Urothelium cell line (cell line): Measurements from ENCODE around the gene NTRK3.

ENCODE experiments used
- DNase-seq: peaks from one replicate; pipeline ENCODE4 v3.0.0; 2011; ENCODE audit warnings: low spot score, mixed read lengths
- FAIRE-seq: peaks from 2 replicates; lab custom pipeline; 2011; peaks lifted over from hg19 to GRCh38; lab: Jason Lieb, UNC

The NTRK3 gene

GRCh38 chr15:87910301-87910700, 346.2 kb downstream of the NTRK3 start:
- DNase-seq (no peak), FAIRE-seq (no peak)

- FAIRE-seq: no peak
- DNase-seq: no peak
These were observed 348.7 kb downstream of the NTRK3 start for GRCh38 chr15:87907676-87908446.

- no peak for FAIRE-seq
- DNase-seq: no peak
These were observed 350.1 kb downstream of the NTRK3 start for GRCh38 chr15:87906444-87906843.

- FAIRE-seq (no peak), DNase-seq (peak; percentile 13)
These were observed 353.6 kb downstream of the NTRK3 start for GRCh38 chr15:87902772-87903426.

- FAIRE-seq: no peak
- DNase-seq: no peak
These were observed 354.4 kb downstream of the NTRK3 start for GRCh38 chr15:87901926-87902690.

GRCh38 chr15:87901008-87901407, 355.5 kb downstream of the NTRK3 start:
- DNase-seq: no peak
- FAIRE-seq: no peak

GRCh38 chr15:87896936-87897335, 359.6 kb downstream of the NTRK3 start:
- DNase-seq: no peak

GRCh38 chr15:87887177-87887576, 369.4 kb downstream of the NTRK3 start:
- FAIRE-seq (no peak), DNase-seq (no peak)

More at GRCh38 chr15:87896936-87897335, 359.6 kb downstream of the NTRK3 start:
- FAIRE-seq: no peak

- DNase-seq (no peak), FAIRE-seq (no peak)
These were observed 375.5 kb downstream of the NTRK3 start for GRCh38 chr15:87881026-87881425.

- FAIRE-seq (no peak), DNase-seq (no peak)
These were observed 378.6 kb downstream of the NTRK3 start for GRCh38 chr15:87877822-87878542.

- no peak for FAIRE-seq
- peak; percentile 35 for DNase-seq
These were observed 379.3 kb downstream of the NTRK3 start for GRCh38 chr15:87877114-87877810.

GRCh38 chr15:87874896-87875711, 381.4 kb downstream of the NTRK3 start:
- DNase-seq: no peak

GRCh38 chr15:87873516-87873915, 383.0 kb downstream of the NTRK3 start:
- FAIRE-seq: no peak
- DNase-seq: no peak

More at GRCh38 chr15:87874896-87875711, 381.4 kb downstream of the NTRK3 start:
- FAIRE-seq: no peak

- no peak for FAIRE-seq
- DNase-seq: no peak
These were observed 384.7 kb downstream of the NTRK3 start for GRCh38 chr15:87871731-87872320.

- FAIRE-seq (no peak), DNase-seq (no peak)
These were observed 385.3 kb downstream of the NTRK3 start for GRCh38 chr15:87871258-87871681.

- FAIRE-seq (no peak), DNase-seq (no peak)
These were observed 389.6 kb downstream of the NTRK3 start for GRCh38 chr15:87866961-87867360.

GRCh38 chr15:87863152-87863551, 393.4 kb downstream of the NTRK3 start:
- peak; percentile 37 for DNase-seq

GRCh38 chr15:87860743-87861142, 395.8 kb downstream of the NTRK3 start:
- DNase-seq (no peak), FAIRE-seq (no peak)

More at GRCh38 chr15:87863152-87863551, 393.4 kb downstream of the NTRK3 start:
- no peak for FAIRE-seq

- FAIRE-seq: no peak
- no peak for DNase-seq
These were observed 397.9 kb downstream of the NTRK3 start for GRCh38 chr15:87858651-87859050.
